Right renal pelvis (tissue), 4 donors: ENCODE data around the gene MPND. TPM values are rescaled to one million over a fixed set of nuclear protein-coding genes. Genes with fewer than 3 reads are reported as not detected.
"Not testable (repeated sequence)": the region's sequence is repeated elsewhere in the genome, so short reads cannot be mapped to it uniquely, and the experiment has no call there.

Source experiments
- DNase-seq, 4 donors: peaks; one replicate each; pipeline ENCODE4 v3.0.0-alpha.2; 2013; ENCODE audit warnings: low read depth in 4 of 4, low spot score in 3 of 4, missing footprints in 1 of 4
- polyA plus RNA-seq, 4 donors: library from polyadenylated mRNA; unstranded; fragments of 120-200 nt; gene quantifications; one replicate each; pipeline ENCODE4 v1.2.1, GENCODE V29; 2013; ENCODE audit not compliant: insufficient read length in 4 of 4

The MPND gene
- polyA plus RNA-seq, 4 donors, result 22.1 to 31.8 (median 23.5) TPM

- DNase-seq, result no peak
Measured at GRCh38 chr19:4345342-4346019, 2.1 kb downstream of the MPND start.

GRCh38 chr19:4346020-4346383 is 2.6 kb downstream of the MPND start:
- DNase-seq, result no peak

- no peak for DNase-seq
Measured at GRCh38 chr19:4347521-4347920, 4.2 kb downstream of the MPND start.

GRCh38 chr19:4349225-4349624 is 5.9 kb downstream of the MPND start:
- not testable (repeated sequence) for DNase-seq

GRCh38 chr19:4350111-4350510 is 6.7 kb downstream of the MPND start:
- no peak for DNase-seq

- no peak for DNase-seq
Measured at GRCh38 chr19:4350726-4351125, 7.4 kb downstream of the MPND start.

GRCh38 chr19:4352701-4353121 is 9.3 kb downstream of the MPND start:
- no peak for DNase-seq

GRCh38 chr19:4354282-4354681 is 10.9 kb downstream of the MPND start:
- DNase-seq, result no peak

GRCh38 chr19:4354897-4355296 is 11.5 kb downstream of the MPND start:
- no peak for DNase-seq

- DNase-seq, result no peak
Measured at GRCh38 chr19:4357095-4357797, 13.9 kb downstream of the MPND start.

GRCh38 chr19:4357921-4358326 is 14.6 kb downstream of the MPND start:
- DNase-seq, result no peak

GRCh38 chr19:4358709-4359626 is 15.6 kb downstream of the MPND start:
- DNase-seq, result no peak

- no peak for DNase-seq
Measured at GRCh38 chr19:4359627-4360000, 16.3 kb downstream of the MPND start.

GRCh38 chr19:4360081-4360569 is 16.8 kb downstream of the MPND start:
- no peak for DNase-seq

- no peak for DNase-seq
Measured at GRCh38 chr19:4360641-4361151, 17.3 kb downstream of the MPND start.

GRCh38 chr19:4361152-4362046 is 18.0 kb downstream of the MPND start:
- no peak for DNase-seq

GRCh38 chr19:4362101-4362828 is 18.9 kb downstream of the MPND start:
- DNase-seq, result no peak

GRCh38 chr19:4362831-4363545 is 19.6 kb downstream of the MPND start:
- DNase-seq, result no peak
